NCI-H460 (cell line): ENCODE results near the gene LINGO3. TPM values are rescaled to one million over a fixed set of nuclear protein-coding genes. Genes with fewer than 3 reads are reported as not detected.
A peak's percentile ranks its signal among the peaks of the same experiment; 100 is the strongest.
"Not testable (repeated sequence)": the region's sequence is repeated elsewhere in the genome, so short reads cannot be mapped to it uniquely, and the experiment has no call there.

Experiments used
- DNase-seq: peaks from one replicate; pipeline ENCODE4 v3.0.0-alpha.2; 2016; ENCODE audit warnings: low read depth; ENCODE audit errors: extremely low read depth
- total RNA-seq: library from RNA; depleted of rRNA; stranded (reverse); fragments of >200 nt; shearing (Covaris generic); gene quantifications from 2 replicates; pipeline ENCODE4 v1.2.3, GENCODE V29; 2014

LINGO3 gene
- total RNA-seq, 1 experiment from 2014 or later = 0.30 TPM

DNA sequence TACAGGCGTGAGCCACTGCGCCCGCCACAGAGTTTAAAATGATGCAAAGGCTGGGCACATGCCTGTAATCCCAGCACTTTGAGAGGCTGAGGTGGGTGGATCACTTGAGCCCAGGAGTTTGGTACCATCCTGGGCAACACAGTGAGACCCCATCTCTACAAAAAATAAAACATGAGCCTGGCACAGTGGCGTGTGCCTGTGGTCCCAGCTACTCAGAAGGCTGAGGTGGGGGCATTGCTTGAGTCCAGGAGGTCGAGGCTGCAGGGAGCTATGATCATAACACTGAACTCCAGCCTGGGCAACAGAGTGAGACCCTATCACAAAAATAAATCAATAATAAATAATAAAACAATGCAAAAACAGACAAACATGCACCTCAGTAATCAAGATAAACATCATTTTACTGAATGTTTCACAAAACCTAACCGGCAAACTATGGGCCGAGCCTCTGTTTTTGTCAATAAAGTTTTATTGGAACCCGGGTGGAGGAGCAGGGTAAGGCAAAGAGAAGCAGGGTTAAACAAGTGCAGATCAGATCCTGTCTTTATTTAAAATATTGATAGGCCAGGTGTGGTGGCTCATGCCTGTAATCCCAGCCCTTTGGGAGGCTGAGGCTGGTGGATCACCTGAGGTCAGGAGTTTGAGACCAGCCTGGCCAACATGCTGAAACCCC is 24.0 kb downstream of the LINGO3 start:
- DNase-seq = no peak

- DNase-seq = no peak
Observed at GRCh38 chr19:2282862-2283237, 25.1 kb downstream of the LINGO3 start.

GRCh38 chr19:2282062-2282861 is 25.7 kb downstream of the LINGO3 start, which contains the start of gene PEAK3:
Gene PEAK3, minus strand, starts transcription at chr19:2282175. Its CDS starts 1,244 bp downstream, at chr19:2280931.
- DNase-seq = no peak

DNA sequence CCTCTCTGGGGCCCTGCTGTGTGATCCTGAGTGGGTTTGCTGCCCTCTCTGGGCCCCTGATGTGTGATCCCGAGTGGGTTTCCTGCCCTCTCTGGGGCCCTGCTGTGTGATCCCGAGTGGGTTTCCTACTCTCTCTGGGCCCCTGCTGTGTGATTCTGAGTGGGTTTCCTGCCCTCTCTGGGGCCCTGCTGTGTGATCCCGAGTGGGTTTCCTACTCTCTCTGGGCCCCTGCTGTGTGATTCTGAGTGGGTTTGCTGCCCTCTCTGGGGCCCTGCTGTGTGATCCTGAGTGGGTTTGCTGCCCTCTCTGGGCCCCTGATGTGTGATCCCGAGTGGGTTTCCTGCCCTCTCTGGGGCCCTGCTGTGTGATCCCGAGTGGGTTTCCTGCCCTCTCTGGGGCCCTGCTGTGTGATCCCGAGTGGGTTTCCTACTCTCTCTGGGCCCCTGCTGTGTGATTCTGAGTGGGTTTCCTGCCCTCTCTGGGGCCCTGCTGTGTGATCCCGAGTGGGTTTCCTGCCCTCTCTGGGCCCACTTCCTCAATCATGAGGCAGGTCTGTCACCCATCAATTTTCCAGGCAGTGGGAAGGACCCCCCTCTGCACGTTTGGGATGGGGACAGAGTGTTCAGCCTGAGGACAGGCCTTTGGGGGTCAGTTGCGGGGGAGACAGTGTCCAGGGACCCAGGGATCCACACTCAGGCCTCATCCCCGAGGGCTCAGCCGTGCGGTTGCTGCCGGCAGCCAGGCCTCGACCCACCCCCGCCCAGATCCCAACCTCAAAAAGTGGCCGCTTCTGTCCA is 26.5 kb downstream of the LINGO3 start:
- not testable (repeated sequence) for DNase-seq

- no peak for DNase-seq
Observed at GRCh38 chr19:2280633-2281264, 27.2 kb downstream of the LINGO3 start.

GRCh38 chr19:2278459-2279158 is 29.3 kb downstream of the LINGO3 start:
- DNase-seq = no peak

GRCh38 chr19:2277138-2277537 is 30.8 kb downstream of the LINGO3 start:
- DNase-seq = no peak

GRCh38 chr19:2276429-2276986 is 31.4 kb downstream of the LINGO3 start:
- DNase-seq = no peak

- no peak for DNase-seq
Observed at GRCh38 chr19:2275588-2276428, 32.1 kb downstream of the LINGO3 start.

DNA sequence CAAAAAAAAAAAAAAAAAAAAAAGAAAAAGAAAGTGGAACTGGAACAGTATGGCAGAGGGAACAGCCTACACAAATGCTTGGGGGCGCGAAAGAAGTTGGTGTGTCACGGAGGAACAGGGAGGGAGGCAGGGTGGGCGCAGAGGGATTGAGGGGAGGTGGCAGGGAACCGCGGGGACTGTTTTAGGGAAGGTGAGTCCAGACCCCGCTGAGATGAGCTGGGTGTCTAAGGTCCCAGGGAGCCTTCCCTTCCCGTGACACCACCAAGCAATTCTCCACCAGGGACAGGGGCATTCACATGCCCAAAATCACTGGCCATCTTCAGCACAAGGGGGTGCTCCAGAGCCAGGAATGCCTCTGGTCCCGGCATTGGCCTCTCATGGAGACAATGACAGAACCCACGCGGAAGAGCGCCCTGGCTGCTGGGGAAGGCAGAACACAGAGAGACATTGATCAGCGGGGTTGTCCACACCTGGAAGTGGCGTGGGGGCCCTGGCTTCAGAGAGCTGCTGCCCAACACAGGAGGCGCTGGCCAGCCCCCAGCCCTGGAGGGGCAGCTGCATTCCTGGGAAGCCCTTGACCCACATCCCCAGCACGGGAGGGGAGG is 32.9 kb downstream of the LINGO3 start:
- DNase-seq = no peak

DNA sequence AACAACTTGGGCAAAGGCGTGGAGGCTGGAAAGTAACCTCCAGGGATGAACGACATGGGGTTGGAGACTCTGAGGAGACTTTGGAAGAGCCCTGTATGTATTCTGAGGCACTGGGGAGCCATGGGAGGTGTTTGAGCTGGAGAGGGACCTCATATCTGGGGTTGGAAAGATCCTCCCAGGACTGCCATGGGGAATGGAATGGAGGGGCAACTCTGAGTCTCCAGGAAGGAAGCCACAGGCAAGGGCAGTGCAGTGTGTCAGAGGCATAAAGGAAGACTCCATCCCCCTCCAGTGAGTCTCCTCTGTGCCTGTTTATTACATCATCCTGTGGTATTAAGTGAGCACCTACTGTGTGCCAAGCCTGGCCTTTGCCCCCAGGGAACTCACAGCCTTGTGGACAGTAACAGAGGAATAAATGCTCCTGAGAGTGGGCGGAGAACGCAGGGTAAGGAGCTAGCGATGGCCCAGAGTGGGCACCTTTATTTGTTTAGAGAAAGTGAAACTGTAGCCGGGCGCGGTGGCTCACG is 33.7 kb downstream of the LINGO3 start:
- no peak for DNase-seq

- DNase-seq = peak; percentile 57
Observed at GRCh38 chr19:2273356-2274184, 34.4 kb downstream of the LINGO3 start.

- no peak for DNase-seq
Observed at GRCh38 chr19:2271234-2272103, 36.5 kb downstream of the LINGO3 start.

- DNase-seq = peak; percentile 54
Observed at GRCh38 chr19:2270423-2271233, 37.3 kb downstream of the LINGO3 start.

DNA sequence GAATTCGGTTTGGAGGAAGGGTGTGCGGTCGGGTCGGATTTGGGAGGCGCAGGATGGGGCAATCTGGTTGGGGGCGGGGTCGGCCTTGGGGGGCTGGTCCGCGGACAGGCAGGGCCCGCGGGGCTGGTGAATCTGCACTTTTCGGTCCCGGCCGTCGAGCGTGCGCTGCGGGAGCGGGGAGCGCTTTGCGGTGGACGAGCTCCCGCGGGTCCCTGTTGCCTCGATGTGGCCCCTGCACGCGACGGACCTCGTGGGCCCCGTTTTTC is 37.9 kb downstream of the LINGO3 start:
- no peak for DNase-seq
